BE2C (cell line): ENCODE data around the gene DEPDC1B.

Experiments used
- DNase-seq: peaks from one replicate; pipeline ENCODE4 v3.0.0-alpha.2; 2020
- H3K27me3 ChIP-seq: fragments of 250-450 bp; sonication (Bioruptor Pico); 2 replicates; pipeline ENCODE4 v1.5.1; 2020; ENCODE audit warnings: mild to moderate bottlenecking
- H3K36me3 ChIP-seq: fragments of 250-450 bp; sonication (Bioruptor Pico); 2 replicates; pipeline ENCODE4 v1.5.1; 2020; ENCODE audit warnings: mild to moderate bottlenecking
- H3K4me1 ChIP-seq: fragments of 250-450 bp; sonication (Bioruptor Pico); 2 replicates; pipeline ENCODE4 v1.5.1; 2020
- H3K4me3 ChIP-seq: 2 replicates; pipeline ENCODE4 v1.5.1; 2011; ENCODE audit warnings: low read depth, low read length
- H3K9me3 ChIP-seq: fragments of 250-450 bp; sonication (Bioruptor Pico); 2 replicates; pipeline ENCODE4 v1.5.1; 2020
- TF ChIP-seq, protein P1 (sequence below): IDR thresholded peaks from 2 replicates; pipeline ENCODE4 v1.5.1; 2012; ENCODE audit warnings: mild to moderate bottlenecking, low read depth, low read length

DEPDC1B gene

DNA sequence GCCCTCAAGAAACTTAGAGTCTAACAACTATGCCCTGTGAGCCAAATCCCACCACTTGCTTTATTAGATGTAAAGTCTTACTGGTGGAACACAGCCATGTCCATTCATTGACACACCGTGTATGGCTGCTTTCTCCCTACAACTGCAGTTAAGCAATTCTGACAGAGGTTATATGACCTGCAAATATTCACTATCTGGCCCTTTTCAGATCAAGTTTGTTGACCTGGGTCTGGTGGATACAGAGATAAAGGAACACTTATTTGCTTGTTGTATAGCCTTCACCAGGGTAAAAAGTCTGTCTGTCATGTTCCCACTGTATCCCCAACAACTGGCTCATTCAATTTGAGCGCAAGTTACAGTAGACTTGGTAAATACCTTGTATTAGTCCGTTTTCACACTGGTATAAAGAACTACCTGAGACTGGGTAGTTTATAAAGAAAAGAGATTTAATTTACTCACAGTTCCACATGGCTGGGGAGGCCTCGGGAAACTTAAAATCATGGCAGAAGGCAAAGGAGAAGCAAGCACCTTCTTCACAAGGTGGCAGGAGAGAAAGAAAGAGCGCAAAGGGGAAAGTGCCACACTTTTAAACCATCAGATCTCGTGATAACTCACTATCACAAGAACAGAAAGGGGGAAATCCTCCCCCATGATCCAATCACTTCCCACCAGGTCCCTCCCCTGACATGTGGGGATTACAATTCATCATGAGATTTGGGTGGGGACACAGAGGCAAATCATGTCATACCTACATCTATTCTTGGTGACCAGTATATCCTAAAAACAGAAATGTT, 27.9 kb downstream of the DEPDC1B start:
- H3K4me3 ChIP-seq, result no peak overlapping the region
- H3K36me3 ChIP-seq, result no peaks in the 10 kb centered on the region

DNA sequence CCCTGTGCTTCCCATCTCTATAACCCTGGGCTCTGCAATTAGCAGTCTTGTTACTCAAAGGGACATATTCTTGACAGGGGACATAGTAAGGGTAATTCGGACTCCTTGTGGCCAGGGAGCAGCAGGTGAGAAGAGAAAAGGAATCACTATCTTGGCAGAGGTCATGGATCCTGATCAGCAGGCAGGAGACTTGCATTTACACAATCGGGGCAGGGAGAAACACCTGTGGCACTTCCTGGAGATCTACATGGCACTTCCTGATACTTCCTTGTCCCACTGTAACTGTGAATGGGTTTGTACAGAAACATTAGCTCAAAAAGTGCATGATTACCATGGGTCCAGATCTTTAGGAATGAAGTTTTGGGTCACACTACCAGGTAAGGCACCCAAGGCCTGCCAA, 29.2 kb downstream of the DEPDC1B start:
- no peaks in the 10 kb centered on the region for H3K27me3 ChIP-seq
- H3K4me3 ChIP-seq, result no peak overlapping the region
- TF ChIP-seq, protein P1, sequence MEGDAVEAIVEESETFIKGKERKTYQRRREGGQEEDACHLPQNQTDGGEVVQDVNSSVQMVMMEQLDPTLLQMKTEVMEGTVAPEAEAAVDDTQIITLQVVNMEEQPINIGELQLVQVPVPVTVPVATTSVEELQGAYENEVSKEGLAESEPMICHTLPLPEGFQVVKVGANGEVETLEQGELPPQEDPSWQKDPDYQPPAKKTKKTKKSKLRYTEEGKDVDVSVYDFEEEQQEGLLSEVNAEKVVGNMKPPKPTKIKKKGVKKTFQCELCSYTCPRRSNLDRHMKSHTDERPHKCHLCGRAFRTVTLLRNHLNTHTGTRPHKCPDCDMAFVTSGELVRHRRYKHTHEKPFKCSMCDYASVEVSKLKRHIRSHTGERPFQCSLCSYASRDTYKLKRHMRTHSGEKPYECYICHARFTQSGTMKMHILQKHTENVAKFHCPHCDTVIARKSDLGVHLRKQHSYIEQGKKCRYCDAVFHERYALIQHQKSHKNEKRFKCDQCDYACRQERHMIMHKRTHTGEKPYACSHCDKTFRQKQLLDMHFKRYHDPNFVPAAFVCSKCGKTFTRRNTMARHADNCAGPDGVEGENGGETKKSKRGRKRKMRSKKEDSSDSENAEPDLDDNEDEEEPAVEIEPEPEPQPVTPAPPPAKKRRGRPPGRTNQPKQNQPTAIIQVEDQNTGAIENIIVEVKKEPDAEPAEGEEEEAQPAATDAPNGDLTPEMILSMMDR, result no peak
- H3K36me3 ChIP-seq, result no peaks in the 10 kb centered on the region
- DNase-seq, result no peak
- no peaks in the 10 kb centered on the region for H3K4me1 ChIP-seq
- no peaks in the 10 kb centered on the region for H3K9me3 ChIP-seq

More for the DNA sequence above, 27.9 kb downstream of the DEPDC1B start:
- no peak for DNase-seq
- no peaks in the 10 kb centered on the region for H3K4me1 ChIP-seq
- TF ChIP-seq, protein P1, result no peak
- H3K9me3 ChIP-seq, result no peaks in the 10 kb centered on the region
- no peaks in the 10 kb centered on the region for H3K27me3 ChIP-seq

DNA sequence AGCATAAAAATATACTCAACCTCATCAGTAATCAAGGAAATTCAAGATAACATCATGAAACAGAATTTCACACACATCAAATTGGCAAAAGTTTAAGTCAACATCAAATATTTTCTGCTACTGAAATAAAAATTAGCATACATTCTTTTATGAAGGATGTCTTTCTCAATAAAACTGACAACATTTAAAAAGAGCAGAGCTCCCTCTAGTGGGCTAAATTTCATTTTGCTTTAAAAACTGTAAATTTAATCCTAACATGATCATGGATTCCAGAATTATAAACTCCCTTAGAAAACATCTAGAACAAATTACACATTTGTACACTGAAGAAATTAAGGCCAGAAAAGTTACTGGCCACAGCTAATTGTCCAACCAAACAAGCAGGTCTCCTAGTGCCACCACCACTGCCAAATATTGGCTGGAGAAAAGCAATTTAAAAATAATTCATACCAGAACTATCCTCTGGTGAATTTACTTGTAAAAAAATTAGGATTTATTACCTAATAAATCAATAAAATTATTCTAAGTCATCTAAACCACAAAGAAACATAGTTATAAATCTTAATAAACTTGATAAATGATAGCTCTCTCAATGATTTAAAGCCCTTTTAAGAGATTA, 31.2 kb downstream of the DEPDC1B start:
- no peaks in the 10 kb centered on the region for H3K9me3 ChIP-seq
- no peaks in the 10 kb centered on the region for H3K27me3 ChIP-seq
- no peaks in the 10 kb centered on the region for H3K36me3 ChIP-seq
- TF ChIP-seq, protein P1, result peak; percentile 52
- DNase-seq, result no peak
- H3K4me1 ChIP-seq, result no peaks in the 10 kb centered on the region
- no peak overlapping the region for H3K4me3 ChIP-seq

DNA sequence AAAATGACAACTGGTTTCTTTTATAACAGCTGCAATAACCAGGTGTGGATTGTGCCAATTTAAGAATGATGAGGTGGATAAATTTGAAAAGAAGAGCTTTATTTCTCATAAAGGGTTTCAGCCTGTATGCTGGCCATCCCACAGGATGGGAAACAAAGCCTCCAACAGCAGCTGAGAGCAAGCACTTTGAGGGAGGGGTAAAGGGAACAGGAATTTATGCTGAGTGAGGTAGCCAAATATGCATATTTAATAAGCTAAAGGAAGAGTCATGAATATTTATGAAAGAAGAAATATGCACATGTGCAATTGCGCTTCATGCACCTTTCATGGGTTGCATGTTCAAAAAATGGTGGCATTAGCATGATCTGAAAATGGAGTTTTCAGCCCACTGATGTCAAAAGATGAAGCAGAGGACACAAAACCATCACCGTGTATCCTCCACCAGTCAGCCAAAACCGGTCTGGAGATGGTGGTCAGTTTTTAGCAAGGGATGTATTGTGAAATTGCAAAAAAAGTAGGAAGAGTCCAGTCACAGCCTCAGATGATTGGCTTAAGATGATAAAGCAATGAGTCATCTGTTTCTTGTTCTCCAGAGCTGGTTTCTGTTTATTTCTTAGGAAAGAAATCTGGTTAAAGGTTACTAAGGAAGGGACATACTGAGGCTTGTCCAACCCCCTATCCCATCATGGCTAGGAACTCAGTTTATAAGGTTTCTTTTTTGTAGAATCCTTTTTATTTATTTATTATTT, 47.9 kb downstream of the DEPDC1B start:
- TF ChIP-seq, protein P1, result no peak
- no peak overlapping the region for H3K4me3 ChIP-seq
- DNase-seq, result no peak

DNA sequence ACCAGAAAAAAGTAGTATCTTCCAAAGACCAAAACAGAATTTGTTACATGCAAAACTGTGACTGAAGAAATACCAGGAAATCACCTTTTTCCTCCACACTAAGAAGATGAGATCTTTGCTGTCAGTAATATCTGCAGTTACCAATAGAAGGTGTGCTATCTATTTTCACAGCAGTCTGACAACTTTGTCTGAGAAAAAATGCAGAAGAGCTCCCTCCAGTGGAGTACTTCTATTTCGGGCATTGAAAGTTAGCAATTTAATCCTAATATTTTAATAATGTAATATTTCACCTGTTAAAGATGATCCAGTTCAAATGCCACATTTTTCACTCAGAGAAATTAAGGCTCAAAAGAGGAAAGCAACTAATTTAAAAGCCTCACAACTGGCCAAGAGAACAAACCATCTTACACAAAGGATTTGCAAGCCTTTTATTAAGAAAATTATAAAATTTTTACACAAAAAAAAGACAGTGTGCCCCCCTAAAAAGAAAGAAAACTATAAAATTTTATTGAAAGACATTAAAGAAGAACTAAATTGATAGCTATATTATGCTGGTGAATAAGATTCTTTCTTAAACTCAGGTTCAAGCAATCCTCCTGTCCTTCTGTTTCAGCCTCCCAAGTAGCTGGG, 50.6 kb downstream of the DEPDC1B start:
- Histone ChIP-seq H3K4me3 (no peak overlapping the region), H3K27me3 (no peaks in the 10 kb centered on the region), H3K36me3 (peaks cover 7% of the 10 kb centered on the region; the same call in 1 of the 2 replicates), H3K9me3 (no peaks in the 10 kb centered on the region), H3K4me1 (no peaks in the 10 kb centered on the region; the same call in 1 of the 2 replicates)
- TF ChIP-seq, protein P1, result peak; percentile 76
- peak; percentile 21 for DNase-seq

More for the DNA sequence above, 47.9 kb downstream of the DEPDC1B start:
- Histone ChIP-seq H3K4me1 (no peaks in the 10 kb centered on the region; the same call in 1 of the 2 replicates), H3K27me3 (no peaks in the 10 kb centered on the region), H3K36me3 (no peaks in the 10 kb centered on the region), H3K9me3 (no peaks in the 10 kb centered on the region)
